Activated CD4-positive, alpha-beta T cell treated with anti-CD3 and anti-CD28 coated beads, Interleukin-2, amount 50 U/mL, for 16 hours (primary cell): ENCODE data around the gene PDS5A.
"Not testable (repeated sequence)": the region's sequence is repeated elsewhere in the genome, so short reads cannot be mapped to it uniquely, and the experiment has no call there.

Experiments
- DNase-seq: peaks from one replicate; pipeline ENCODE4 v3.0.0-alpha.2; 2020

The PDS5A gene

GRCh38 chr4:39893693-39894072 is 84.0 kb downstream of the PDS5A start:
- DNase-seq, result no peak

DNA sequence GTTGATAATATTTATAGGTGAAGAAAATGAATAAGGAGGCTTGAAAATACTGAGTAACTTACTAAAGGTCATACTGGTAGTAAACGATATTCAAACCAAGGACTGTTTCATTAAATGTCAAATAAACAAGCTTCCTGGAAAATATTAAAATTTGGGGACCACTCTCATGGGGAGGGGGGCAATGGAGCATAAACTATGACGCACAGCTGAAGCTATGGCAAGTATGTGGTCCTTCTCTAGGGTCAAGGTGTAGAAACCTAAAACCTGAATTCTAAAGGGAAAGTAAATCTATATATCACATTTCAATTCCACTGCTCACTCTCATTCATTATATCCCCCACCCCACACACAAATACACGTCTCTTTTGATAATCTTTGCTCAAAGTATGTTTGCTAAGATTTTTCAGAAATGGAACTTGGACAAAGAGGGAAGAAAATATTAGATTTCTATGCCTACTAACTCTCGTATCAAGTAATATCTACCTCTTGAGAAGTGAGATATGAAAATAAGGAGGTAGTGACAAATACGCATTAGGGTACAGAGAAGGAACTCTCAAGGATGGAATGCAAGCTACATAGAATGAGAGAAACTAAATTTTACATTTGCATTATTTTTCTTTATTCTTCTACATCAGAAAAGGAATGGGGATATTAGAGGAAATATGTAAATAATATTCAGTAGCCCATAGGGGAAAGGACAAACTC is 84.6 kb downstream of the PDS5A start:
- DNase-seq, result no peak

DNA sequence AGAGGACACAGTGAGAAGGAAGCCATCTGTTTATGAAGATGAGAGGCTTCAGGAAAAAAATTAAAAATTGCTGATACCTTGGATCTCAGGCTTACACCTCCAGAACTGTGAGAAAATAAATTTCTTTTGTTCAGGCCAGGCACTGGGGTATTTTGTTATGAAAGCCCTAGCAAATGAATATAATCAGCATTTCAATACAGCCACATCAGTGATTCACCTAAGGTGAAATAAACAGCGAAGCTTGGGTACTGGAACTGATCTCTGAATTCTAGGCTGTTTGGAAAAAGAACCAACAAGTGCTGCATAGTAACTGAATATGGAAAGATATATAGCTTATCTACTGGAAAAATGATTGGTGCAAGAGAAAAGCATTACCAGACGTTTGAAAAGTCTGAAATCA is 88.5 kb downstream of the PDS5A start:
- no peak for DNase-seq

GRCh38 chr4:39888541-39888940 is 89.2 kb downstream of the PDS5A start:
- DNase-seq, result no peak

GRCh38 chr4:39883646-39884045 is 94.1 kb downstream of the PDS5A start:
- no peak for DNase-seq

DNA sequence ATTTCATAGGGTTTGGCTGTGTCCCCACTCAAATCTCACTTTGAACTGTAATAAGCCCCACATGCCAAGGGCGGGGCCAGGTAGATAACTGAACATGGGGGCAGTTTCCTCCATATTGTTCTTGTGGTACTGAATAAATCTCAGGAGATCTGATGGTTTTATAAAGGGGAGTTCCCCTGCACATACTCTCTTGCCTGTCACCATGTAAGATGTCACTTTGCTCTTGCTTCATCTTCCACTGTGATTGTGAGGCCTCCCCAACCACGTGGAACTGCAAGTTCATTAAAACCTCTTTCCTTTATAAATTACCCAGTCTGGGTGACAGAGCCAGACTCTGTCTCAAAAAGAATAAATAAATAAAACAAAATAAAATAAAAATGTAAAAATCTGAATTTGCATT is 95.9 kb downstream of the PDS5A start:
- DNase-seq, result no peak

GRCh38 chr4:39877971-39878370 is 99.7 kb downstream of the PDS5A start:
- no peak for DNase-seq

DNA sequence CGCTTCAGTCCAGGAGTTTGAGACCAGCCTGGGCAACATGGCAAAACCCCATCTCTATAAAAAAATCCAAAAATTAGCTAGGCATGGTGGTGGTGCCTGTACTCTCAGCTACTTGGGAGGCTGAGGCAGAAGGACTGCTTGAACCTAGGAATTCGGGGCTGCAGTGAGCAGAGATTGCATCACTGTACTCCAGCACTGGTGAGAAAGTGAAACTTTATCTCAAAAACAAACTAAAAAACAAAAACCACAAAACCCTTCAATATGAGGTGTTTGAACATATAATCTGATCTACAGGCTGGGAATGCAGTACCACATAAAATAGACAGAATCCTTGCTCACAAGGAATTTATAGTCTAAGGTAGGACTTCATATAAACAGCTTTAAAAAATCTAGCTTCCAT is 103.9 kb downstream of the PDS5A start:
- peak; percentile 35 for DNase-seq

GRCh38 chr4:39865280-39865679 is 112.4 kb downstream of the PDS5A start:
- no peak for DNase-seq

DNA sequence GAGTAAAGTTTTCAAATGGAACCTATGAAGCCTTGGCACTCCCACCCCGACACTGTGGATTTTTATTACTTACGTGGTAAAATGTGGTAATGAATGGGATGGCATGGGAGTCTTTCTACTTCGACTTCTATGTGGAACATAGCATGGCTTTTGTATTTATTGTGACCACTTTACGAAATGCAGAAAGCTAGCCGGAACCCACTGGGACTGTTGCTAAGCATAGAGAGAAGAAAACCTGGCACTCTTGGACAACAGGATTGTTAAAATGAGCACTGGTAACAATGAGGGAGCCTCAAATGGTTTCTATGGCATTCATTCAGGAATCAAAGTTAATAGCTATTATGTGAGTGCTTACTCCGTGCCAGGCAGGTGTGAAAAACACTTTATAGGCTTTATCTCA is 113.3 kb downstream of the PDS5A start:
- no peak for DNase-seq

DNA sequence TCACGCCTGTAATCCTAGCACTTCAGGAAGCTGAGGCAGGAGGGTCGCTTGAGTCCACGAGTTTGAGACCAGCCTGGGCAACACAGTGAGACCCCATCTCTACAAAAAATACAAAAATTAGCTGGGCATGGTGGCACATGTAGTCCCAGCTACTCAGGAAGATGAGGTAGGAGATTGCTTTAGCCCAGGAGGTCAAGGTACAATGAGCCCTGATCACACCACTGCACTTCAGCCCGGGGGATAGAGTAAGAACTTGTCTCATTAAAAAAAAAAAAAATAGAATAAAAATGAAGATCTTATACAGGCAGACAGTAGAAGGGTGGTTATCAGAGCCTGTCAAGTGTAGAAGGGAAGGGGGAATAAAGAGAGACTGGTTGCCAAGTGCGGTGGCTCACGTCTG is 116.9 kb downstream of the PDS5A start:
- no peak for DNase-seq

DNA sequence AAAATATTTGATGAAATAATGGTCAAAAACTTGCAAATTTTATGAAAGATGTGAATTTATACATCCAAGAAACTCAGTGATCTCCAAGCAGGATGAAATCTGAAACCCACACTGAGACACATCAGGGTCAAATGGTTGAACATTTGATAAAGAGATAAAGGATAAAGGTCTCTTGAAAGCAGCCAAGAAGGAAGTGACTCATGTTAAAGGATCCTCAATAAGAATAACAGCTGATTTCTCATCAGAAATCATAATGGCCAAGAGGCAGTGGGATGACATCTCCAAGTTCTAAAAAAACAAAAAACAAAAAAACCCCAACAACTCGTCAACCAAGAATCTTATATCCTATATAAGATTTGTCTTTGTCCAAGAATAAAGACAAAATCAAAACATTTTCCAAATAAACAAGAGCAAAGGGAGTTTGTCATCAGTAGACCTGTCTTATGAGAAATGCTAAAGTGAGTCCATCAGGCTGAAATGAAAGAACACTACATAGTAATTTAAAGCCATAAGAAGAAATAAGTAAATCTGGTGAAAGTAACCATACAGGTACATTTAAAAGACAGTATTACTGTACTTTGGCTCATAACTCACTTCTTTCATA is 121.7 kb downstream of the PDS5A start:
- DNase-seq, result no peak

- no peak for DNase-seq
Measured at GRCh38 chr4:39852636-39853035, 125.1 kb downstream of the PDS5A start.

GRCh38 chr4:39850727-39851126 is 127.0 kb downstream of the PDS5A start:
- no peak for DNase-seq

GRCh38 chr4:39846705-39847104 is 131.0 kb downstream of the PDS5A start:
- DNase-seq, result no peak

- DNase-seq, result no peak
Measured at GRCh38 chr4:39846120-39846519, 131.6 kb downstream of the PDS5A start.

DNA sequence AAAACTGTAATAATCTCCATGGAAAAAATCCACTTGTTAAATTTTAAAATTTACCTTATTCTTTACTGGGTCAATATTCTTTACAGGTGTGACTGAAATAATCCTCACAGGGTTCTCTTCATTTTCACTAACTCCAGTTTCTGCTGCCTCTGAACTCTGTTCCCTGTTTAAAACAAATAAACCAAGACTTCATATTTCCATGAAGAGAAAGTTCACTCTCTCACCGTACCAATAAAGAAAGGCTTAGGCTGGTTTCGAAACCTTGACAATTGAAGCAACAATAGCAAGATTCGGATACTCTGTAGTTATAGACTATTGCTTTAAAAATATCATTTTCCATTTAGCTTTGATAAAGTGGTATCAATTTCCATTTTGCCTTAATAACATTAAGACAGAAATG is 135.8 kb downstream of the PDS5A start:
- DNase-seq, result no peak

DNA sequence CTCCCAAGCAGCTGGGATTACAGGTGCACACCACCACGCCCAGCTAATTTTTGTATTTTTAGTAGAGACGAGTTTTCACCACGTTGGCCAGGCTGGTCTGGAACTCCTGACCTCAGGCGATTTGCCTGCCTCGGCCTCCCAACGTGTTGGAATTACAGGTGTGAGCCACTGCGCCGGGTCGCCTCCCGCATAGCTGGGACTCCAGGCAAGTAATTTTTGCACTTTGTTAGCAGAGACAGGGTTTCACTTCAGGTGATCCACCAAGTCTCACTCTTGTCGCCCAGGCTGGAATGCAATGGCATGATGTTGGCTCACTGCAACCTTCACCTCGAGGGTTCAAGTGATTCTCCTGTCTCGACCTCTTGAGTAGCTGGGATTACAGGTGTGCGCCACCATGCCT is 137.2 kb downstream of the PDS5A start:
- DNase-seq, result not testable (repeated sequence)

DNA sequence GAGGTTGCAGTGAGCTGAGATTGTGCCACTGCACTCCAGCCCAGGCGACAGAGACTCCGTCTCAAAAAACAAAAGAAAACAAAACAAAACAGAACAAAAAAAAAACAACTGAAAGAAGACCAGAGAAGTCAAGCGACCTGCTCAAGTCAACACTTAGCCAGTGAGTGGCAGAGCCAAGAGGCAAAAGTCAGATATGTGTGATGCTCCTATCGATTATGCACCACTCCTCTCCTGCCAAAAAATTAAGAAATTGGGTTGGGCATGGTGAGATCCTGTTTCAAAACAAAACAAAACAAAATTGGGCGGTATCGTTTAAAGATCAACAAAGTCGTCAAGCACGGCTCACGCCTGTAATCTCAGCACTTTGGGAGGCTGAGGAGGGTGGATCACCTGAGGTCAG is 137.7 kb downstream of the PDS5A start:
- no peak for DNase-seq

GRCh38 chr4:39838431-39838830 is 139.3 kb downstream of the PDS5A start:
- DNase-seq, result not testable (repeated sequence)

- no peak for DNase-seq
Measured at GRCh38 chr4:39834269-39834668, 143.4 kb downstream of the PDS5A start.

- no peak for DNase-seq
Measured at GRCh38 chr4:39825741-39826231, 151.9 kb downstream of the PDS5A start.

- DNase-seq, result no peak
Measured at GRCh38 chr4:39825090-39825489, 152.6 kb downstream of the PDS5A start.

- no peak for DNase-seq
Measured at GRCh38 chr4:39823191-39823590, 154.5 kb downstream of the PDS5A start.

- no peak for DNase-seq
Measured at GRCh38 chr4:39822662-39823061, 155.0 kb downstream of the PDS5A start.
